Kidney epithelial cell (primary cell): ENCODE results near the gene S100A10. TPM values are rescaled to one million over a fixed set of nuclear protein-coding genes. Genes with fewer than 3 reads are reported as not detected.
A peak's percentile ranks its signal among the peaks of the same experiment; 100 is the strongest.

Source experiments
- DNase-seq: peaks from one replicate; pipeline ENCODE4 v3.0.0-alpha.2; 2010; ENCODE audit warnings: low read depth
- H3K27me3 ChIP-seq: 2 replicates; pipeline ENCODE4 v1.6.0; 2011; ENCODE audit warnings: low read length; ENCODE audit not compliant: control insufficient read depth, insufficient read depth
- H3K36me3 ChIP-seq: 2 replicates; pipeline ENCODE4 v1.5.1; 2011; ENCODE audit warnings: low read length; ENCODE audit not compliant: control insufficient read depth, insufficient read depth
- H3K4me3 ChIP-seq: 2 replicates; pipeline ENCODE4 v1.5.1; 2011; ENCODE audit warnings: low read depth, mild to moderate bottlenecking, control low read depth, low read length
- CTCF ChIP-seq: IDR thresholded peaks from 2 replicates; pipeline ENCODE4 v1.5.1; 2011; ENCODE audit warnings: mild to moderate bottlenecking, moderate library complexity, low read length, control low read depth, inconsistent platforms; ENCODE audit not compliant: insufficient read depth, poor library complexity, severe bottlenecking
- total RNA-seq: library from RNA; depleted of rRNA; stranded (reverse); fragments of >200 nt; gene quantifications from 2 replicates; pipeline ENCODE4 v1.2.3, GENCODE V29; 2015

S100A10 gene
- total RNA-seq, 1 donor from 2014 or later: 230 TPM

DNA sequence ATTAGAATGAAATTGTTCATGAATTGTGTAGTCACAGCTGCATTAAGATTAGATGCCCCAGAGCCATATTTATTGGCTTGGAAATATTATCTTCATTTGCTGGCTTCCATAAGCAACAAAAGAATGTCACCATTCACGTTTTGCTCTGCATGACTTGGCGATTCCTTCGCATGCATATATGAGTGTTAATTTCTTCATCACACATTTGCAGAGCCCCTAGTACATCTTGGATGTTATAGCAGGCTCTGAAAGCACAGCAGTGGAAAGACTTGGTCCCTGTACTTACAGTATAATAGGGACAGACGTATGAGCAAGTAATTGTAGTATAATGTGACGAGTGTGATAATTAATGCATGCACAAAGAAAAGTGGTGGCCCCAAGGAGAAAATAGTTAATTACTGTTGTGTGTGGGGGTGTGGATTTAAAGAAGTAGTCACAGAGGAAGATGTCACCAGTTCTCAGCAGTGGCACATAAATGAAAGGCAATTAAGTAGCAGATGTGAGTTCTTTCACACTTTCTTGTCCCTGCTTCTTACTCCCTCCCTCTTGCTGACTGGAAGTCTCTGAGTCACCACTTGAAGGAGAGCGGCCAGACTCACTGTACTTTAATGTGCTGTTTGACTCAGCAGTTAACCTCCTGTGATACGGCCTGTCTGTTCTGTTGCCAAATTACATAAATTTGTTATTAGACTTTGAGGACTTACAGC, 21.0 kb downstream of the S100A10 start:
- peak; percentile 90 for DNase-seq
- H3K27me3 ChIP-seq: no peaks in the 10 kb centered on the region
- no peak for TF ChIP-seq CTCF
- H3K36me3 ChIP-seq: no peaks in the 10 kb centered on the region
- H3K4me3 ChIP-seq: no peak overlapping the region

GRCh38 chr1:151970626-151971025, 23.0 kb downstream of the S100A10 start:
- Histone ChIP-seq H3K27me3 (no peaks in the 10 kb centered on the region), H3K36me3 (no peaks in the 10 kb centered on the region), H3K4me3 (no peak overlapping the region)
- TF ChIP-seq CTCF: no peak
- DNase-seq: no peak

DNA sequence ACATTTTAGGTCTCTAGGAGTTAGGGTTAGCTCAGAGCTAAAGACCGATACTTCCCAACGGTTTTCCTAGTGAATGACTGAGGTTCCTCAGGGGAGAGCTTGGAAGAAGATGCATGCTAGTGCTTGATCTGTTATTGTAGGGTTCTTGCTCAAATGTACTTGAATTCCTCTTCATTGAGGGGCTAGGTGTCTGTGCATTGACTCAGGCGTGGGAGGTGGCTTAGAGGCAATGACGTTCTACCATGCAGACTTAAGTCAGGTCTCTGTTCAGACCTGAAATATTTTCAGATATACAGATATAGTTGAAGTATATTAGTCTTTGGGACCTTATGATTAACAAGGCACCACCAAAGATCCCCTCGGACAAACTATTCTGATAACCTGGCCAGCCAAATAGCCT, 23.5 kb downstream of the S100A10 start:
- no peaks in the 10 kb centered on the region for H3K27me3 ChIP-seq
- TF ChIP-seq CTCF: no peak

DNA sequence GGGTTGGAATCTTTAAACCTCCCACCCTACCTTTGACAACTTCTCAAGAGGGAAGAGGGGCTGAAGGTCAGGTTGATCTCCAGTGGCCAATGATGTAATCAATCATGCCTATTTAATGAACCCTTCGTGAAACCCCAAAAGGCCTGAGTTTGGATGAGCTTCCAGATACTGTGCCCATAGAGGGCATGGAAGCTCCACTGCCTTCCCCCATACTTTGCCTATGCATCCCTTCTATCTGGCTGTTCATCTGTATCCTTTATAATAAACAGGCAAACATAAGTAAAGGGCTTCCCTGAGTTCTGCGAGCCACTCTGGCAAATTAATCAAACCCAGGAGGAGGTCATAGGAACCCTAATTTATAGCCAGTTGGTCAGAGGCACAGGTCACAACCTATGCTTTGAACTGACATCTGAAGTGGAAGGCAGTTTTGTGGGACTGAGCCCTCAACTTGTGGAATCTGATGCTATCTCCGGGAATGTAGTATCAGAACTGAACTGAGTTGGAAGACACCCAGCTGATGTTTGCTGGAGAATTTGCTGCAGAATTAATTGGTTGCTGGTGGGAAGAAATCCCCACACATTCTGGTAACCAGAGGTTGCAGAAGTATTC, 24.8 kb downstream of the S100A10 start:
- no peaks in the 10 kb centered on the region for H3K27me3 ChIP-seq
- no peak for DNase-seq
- TF ChIP-seq CTCF: no peak
- no peaks in the 10 kb centered on the region for H3K36me3 ChIP-seq
- no peak overlapping the region for H3K4me3 ChIP-seq

More for the DNA sequence above, 23.5 kb downstream of the S100A10 start:
- no peaks in the 10 kb centered on the region for H3K36me3 ChIP-seq
- no peak overlapping the region for H3K4me3 ChIP-seq
- DNase-seq: no peak

DNA sequence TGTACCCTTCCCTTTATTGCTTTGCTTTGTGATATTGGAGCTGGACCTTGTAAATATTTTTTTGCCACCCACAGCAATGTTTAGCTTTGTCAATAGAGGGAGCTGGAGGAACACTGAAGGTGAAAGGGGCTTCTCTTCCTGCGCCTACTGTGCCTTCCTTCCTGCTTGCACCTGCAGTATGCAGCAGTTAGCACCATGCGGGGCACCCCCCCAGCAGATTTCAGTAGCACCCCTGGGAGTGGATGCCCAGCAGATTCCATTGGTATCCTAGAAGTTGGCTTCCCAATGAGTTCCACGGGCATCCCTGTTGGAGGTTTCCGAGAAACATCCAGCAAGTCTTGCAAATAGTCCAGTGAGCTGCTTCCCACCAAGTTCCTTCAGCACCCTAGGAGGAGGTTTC, 25.6 kb downstream of the S100A10 start:
- H3K27me3 ChIP-seq: no peaks in the 10 kb centered on the region
- TF ChIP-seq CTCF: peak; percentile 74
- H3K36me3 ChIP-seq: no peaks in the 10 kb centered on the region
- H3K4me3 ChIP-seq: no peak overlapping the region
- no peak for DNase-seq
